ENCODE results near the gene VAT1L. TPM values are rescaled to one million over a fixed set of nuclear protein-coding genes. Genes with fewer than 3 reads are reported as not detected.
A peak's percentile ranks its signal among the peaks of the same experiment; 100 is the strongest.

The VAT1L gene
- total RNA-seq, 1 experiment from 2014 or later = 19.1 TPM

DNA sequence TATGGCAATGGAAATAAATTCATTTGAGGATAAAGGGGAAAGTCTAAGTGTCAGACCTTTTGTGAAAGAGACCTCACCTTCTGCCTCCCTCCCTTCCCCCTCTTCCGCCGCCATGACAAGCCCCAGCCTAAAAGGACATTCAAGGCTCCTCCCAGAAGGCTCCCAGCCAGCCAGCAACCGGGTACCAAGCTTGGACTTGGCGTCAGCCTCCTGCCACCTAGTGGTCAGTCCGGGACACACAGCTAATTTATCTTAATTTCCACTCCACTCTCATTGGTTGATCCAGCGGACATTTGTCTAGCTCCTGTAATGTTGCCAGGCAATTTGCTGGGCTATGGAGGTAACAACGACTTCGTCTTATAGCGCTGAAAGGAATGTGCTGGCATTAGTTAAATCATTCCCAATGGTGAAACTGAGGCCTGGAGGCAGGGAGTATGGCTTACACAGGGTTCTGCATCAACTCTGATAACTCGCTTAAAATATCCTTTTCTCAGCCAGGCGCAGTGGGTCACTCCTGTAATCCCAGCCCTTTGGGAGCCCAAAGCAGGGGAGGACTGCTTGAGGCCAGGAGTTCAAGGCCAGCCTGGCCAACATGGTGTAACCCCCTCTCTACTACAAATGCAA lies 214.7 kb downstream of the VAT1L start:
- ATAC-seq (peak; percentile 92), DNase-seq (ENCODE audit: low spot score) (peak; percentile 94)
- ChIA-PET CTCF (interaction anchor here (0.6 to 4.9 kb wide), 64 partner anchors 9 to 615 kb away, joined by 3 to 68 read pairs (median 4); partner anchors contain the start of genes ADAMTS18, CLEC3A, NUDT7 and VAT1L), POLR2A (interaction anchor here (0.9 to 1.3 kb wide), 3 partner anchors 13 to 51 kb away, joined by 3 to 4 read pairs (median 4); no protein-coding TSS in a partner anchor)
- peaks cover 14% of the 10 kb centered on the region for H3K27me3 Mint-ChIP-seq (ENCODE audit: low read depth)
- peaks cover 6% of the 10 kb centered on the region for H3K36me3 Mint-ChIP-seq
- TF ChIP-seq, protein P1, sequence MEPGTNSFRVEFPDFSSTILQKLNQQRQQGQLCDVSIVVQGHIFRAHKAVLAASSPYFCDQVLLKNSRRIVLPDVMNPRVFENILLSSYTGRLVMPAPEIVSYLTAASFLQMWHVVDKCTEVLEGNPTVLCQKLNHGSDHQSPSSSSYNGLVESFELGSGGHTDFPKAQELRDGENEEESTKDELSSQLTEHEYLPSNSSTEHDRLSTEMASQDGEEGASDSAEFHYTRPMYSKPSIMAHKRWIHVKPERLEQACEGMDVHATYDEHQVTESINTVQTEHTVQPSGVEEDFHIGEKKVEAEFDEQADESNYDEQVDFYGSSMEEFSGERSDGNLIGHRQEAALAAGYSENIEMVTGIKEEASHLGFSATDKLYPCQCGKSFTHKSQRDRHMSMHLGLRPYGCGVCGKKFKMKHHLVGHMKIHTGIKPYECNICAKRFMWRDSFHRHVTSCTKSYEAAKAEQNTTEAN (CRISPR knock-in tag; IDR thresholded peaks at IDR 0.05) = no peak
- TF ChIP-seq ETV6 (CRISPR knock-in tag; IDR thresholded peaks at IDR 0.05) (peak; percentile 61; the same call in 1 of the 2 replicates), NFYB (CRISPR knock-in tag; conservative IDR thresholded peaks at IDR 0.05; ENCODE audit: low read depth) (peak; percentile 82)
- TF ChIP-seq, protein P2, sequence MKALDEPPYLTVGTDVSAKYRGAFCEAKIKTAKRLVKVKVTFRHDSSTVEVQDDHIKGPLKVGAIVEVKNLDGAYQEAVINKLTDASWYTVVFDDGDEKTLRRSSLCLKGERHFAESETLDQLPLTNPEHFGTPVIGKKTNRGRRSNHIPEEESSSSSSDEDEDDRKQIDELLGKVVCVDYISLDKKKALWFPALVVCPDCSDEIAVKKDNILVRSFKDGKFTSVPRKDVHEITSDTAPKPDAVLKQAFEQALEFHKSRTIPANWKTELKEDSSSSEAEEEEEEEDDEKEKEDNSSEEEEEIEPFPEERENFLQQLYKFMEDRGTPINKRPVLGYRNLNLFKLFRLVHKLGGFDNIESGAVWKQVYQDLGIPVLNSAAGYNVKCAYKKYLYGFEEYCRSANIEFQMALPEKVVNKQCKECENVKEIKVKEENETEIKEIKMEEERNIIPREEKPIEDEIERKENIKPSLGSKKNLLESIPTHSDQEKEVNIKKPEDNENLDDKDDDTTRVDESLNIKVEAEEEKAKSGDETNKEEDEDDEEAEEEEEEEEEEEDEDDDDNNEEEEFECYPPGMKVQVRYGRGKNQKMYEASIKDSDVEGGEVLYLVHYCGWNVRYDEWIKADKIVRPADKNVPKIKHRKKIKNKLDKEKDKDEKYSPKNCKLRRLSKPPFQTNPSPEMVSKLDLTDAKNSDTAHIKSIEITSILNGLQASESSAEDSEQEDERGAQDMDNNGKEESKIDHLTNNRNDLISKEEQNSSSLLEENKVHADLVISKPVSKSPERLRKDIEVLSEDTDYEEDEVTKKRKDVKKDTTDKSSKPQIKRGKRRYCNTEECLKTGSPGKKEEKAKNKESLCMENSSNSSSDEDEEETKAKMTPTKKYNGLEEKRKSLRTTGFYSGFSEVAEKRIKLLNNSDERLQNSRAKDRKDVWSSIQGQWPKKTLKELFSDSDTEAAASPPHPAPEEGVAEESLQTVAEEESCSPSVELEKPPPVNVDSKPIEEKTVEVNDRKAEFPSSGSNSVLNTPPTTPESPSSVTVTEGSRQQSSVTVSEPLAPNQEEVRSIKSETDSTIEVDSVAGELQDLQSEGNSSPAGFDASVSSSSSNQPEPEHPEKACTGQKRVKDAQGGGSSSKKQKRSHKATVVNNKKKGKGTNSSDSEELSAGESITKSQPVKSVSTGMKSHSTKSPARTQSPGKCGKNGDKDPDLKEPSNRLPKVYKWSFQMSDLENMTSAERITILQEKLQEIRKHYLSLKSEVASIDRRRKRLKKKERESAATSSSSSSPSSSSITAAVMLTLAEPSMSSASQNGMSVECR (CRISPR knock-in tag; IDR thresholded peaks at IDR 0.05; ENCODE audit: borderline replicate concordance) = no peak
- TF ChIP-seq, protein P3, sequence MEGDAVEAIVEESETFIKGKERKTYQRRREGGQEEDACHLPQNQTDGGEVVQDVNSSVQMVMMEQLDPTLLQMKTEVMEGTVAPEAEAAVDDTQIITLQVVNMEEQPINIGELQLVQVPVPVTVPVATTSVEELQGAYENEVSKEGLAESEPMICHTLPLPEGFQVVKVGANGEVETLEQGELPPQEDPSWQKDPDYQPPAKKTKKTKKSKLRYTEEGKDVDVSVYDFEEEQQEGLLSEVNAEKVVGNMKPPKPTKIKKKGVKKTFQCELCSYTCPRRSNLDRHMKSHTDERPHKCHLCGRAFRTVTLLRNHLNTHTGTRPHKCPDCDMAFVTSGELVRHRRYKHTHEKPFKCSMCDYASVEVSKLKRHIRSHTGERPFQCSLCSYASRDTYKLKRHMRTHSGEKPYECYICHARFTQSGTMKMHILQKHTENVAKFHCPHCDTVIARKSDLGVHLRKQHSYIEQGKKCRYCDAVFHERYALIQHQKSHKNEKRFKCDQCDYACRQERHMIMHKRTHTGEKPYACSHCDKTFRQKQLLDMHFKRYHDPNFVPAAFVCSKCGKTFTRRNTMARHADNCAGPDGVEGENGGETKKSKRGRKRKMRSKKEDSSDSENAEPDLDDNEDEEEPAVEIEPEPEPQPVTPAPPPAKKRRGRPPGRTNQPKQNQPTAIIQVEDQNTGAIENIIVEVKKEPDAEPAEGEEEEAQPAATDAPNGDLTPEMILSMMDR (IDR thresholded peaks at IDR 0.05) = peak; percentile 89
- no peak overlapping the region for H3K27ac Mint-ChIP-seq
- peaks cover 29% of the 10 kb centered on the region for H3K4me1 Mint-ChIP-seq
- H3K4me3 Mint-ChIP-seq = no peak overlapping the region
- peaks cover 14% of the 10 kb centered on the region for H3K9me3 Mint-ChIP-seq

DNA sequence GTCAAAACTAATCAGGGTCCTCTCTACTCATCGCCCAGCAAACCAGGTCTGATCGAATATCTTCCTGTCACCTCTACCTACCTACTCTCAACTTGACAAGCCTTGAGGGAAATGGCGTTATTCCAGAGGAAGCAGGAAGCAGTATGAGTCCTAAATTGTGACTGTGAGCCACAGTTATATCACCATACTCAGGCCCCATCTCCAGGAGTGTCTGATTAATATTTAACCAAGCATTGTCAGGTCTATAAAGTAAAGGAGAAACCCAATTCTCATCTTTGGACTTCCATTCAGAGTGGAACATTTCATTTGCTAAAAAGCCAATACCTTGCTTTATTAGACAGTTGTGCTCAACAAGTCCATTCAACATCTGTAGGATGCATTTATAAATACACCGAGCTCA lies 216.2 kb downstream of the VAT1L start:
- ATAC-seq (no peak), DNase-seq (ENCODE audit: low spot score) (no peak)
- Mint-ChIP-seq H3K27me3 (ENCODE audit: low read depth) (peaks cover 9% of the 10 kb centered on the region), H3K4me1 (peaks cover 17% of the 10 kb centered on the region), H3K27ac (no peak overlapping the region), H3K36me3 (peaks cover 2% of the 10 kb centered on the region; the same call in 1 of the 2 replicates), H3K4me3 (no peak overlapping the region), H3K9me3 (peaks cover 10% of the 10 kb centered on the region)
- ChIA-PET CTCF (interaction anchor here (0.6 to 4.9 kb wide), 6 partner anchors 33 to 968 kb away, joined by 3 to 68 read pairs (median 13); no protein-coding TSS in a partner anchor), POLR2A (no interaction called here)
- no peak for TF ChIP-seq ZNF416 (CRISPR knock-in tag; IDR thresholded peaks at IDR 0.05)
- no peak for TF ChIP-seq NR3C1 (CRISPR knock-in tag; conservative IDR thresholded peaks at IDR 0.05; ENCODE audit: low read depth)
- no peak for TF ChIP-seq ZNF423 (CRISPR knock-in tag; IDR thresholded peaks at IDR 0.05)
- no peak for TF ChIP-seq NFATC4 (CRISPR knock-in tag; IDR thresholded peaks at IDR 0.05)

DNA sequence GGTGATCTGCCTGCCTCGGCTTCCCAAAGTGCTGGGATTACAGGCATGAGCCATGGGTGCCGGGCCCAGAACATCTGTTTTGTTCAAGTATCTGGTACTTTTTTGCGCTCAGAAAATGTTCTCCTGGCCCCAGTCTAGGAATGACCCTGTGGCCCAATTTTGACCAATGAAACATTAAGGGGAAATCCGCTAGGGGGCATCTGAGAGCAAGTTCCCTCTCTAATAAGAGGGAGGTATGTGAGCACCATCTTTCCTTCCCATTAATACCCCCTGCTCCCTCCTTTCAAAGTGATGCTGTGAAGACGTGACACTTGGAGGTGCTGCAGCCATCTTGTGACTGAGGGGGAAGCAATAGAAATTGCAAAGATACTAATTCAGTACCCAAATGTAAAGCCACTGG lies 217.5 kb downstream of the VAT1L start:
- ATAC-seq (peak; percentile 25), DNase-seq (ENCODE audit: low spot score) (peak; percentile 52)
- no peaks in the 10 kb centered on the region for H3K36me3 Mint-ChIP-seq
- H3K4me1 Mint-ChIP-seq = peaks cover 17% of the 10 kb centered on the region
- TF ChIP-seq, protein P3 (IDR thresholded peaks at IDR 0.05) = peak; percentile 42; the same call in 1 of the 2 replicates
- TF ChIP-seq NR2C2 (CRISPR knock-in tag; IDR thresholded peaks at IDR 0.05) = no peak
- no peaks in the 10 kb centered on the region for H3K9me3 Mint-ChIP-seq
- H3K27me3 Mint-ChIP-seq (ENCODE audit: low read depth) = no peaks in the 10 kb centered on the region
- no peak overlapping the region for H3K27ac Mint-ChIP-seq
- ChIA-PET POLR2A (no interaction called here), CTCF (no interaction called here)
- no peak overlapping the region for H3K4me3 Mint-ChIP-seq
